Activated T-cell treated with anti-CD3 and anti-CD28 coated beads, Interleukin-2, amount 50 U/mL, for 4 hours (primary cell): ENCODE measurements around the gene GPR176. TPM values are rescaled to one million over a fixed set of nuclear protein-coding genes. Genes with fewer than 3 reads are reported as not detected.

Source experiments
- total RNA-seq, 3 donors: library from RNA; stranded (reverse); gene quantifications; one replicate each; pipeline ENCODE4 v1.2.1, GENCODE V29; 2021

GPR176 gene
- total RNA-seq, 3 donors from 2014 or later = 0.13 to 0.19 (median 0.13) TPM

Other genes with a start within 250 kb of the GPR176 start
- under 1 TPM; 0.22 to 0.69 (median 0.38) TPM for gene FSIP1, start 137.4 kb downstream of the GPR176 start, total RNA-seq
- gene EIF2AK4, start 13.8 kb upstream of the GPR176 start, total RNA-seq = 10 to 100 TPM; 17.6 to 20.9 (median 19.5) TPM
- 100 to 1,000 TPM; 186 to 222 (median 214) TPM for gene SRP14, start 118.9 kb upstream of the GPR176 start, total RNA-seq
- gene BMF, start 188.6 kb upstream of the GPR176 start, total RNA-seq = 1 to 10 TPM; 3.1 to 7.1 (median 6.6) TPM
- 10 to 100 TPM; 12.1 to 17.4 (median 15.6) TPM for gene BUB1B, start 240.8 kb upstream of the GPR176 start, total RNA-seq